K562 (cell line): Measurements from ENCODE around the gene KIF26B. TPM values are rescaled to one million over a fixed set of nuclear protein-coding genes. Genes with fewer than 3 reads are reported as not detected.

Experiments
- ATAC-seq: fragments of 200-7000 bp; cut with Tn5 transposase; 3 replicates; pipeline ENCODE4 v1.9.1; 2020; ENCODE audit warnings: moderate library complexity
- BruUV-seq: library from RNA; stranded (reverse); fragments of 400-500 nt; replicated peaks from 2 replicates; lab custom pipeline; 2021; lab: Mats Ljungman, UMichigan
- CTCF ChIA-PET: fragments of 300-600 bp; formaldehyde crosslinking; extraction: SDS; loops from one replicate; lab custom pipeline; 2021; ENCODE audit warnings: low intra/inter-chr PET ratio; lab: Yijun Ruan, JAX
- POLR2A ChIA-PET: fragments of 300-600, 350-650 bp; sonication (Branson Sonifier 250); formaldehyde crosslinking; extraction: SDS; loops from one replicate; lab custom pipeline; 2021; ENCODE audit warnings: antibody characterized with exemption, inconsistent platforms; lab: Yijun Ruan, JAX
- DNase-seq, 4 experiments: peaks; one replicate each; pipeline versions ENCODE4 v3.0.0 to v3.0.0-alpha.2; 2011 to 2018; ENCODE audit warnings: low spot score in 3 of 4, mixed read lengths in 3 of 4; ENCODE audit errors: extremely low read depth in 1 of 4
- FAIRE-seq: peaks from 2 replicates; lab custom pipeline; 2011; peaks lifted over from hg19 to GRCh38; lab: Jason Lieb, UNC
- H2AFZ ChIP-seq: 2 replicates; pipeline ENCODE4 v1.6.0; 2011; ENCODE audit warnings: low read depth, low read length, control low read depth, inconsistent platforms
- H3K27ac ChIP-seq: fragments of 200-600 bp; 3 replicates; pipeline ENCODE4 v1.8.0; 2011; ENCODE audit warnings: low read depth, mild to moderate bottlenecking, control low read depth, inconsistent platforms, low read length, moderate library complexity, mixed read lengths; ENCODE audit errors: extremely low read depth
- H3K27me3 ChIP-seq, 2 experiments: fragments of 300-600 bp in 1 of 2; 2 replicates in 1 of 2; 3 replicates in 1 of 2; pipeline versions ENCODE4 v1.6.0 to v1.8.0; 2011; ENCODE audit warnings: inconsistent platforms in 2 of 2, low read length in 2 of 2, mild to moderate bottlenecking in 1 of 2, mixed read lengths in 1 of 2, moderate library complexity in 1 of 2; ENCODE audit not compliant: control insufficient read depth in 2 of 2, insufficient read depth in 2 of 2
- H3K36me3 ChIP-seq: fragments of 300-600 bp; 3 replicates; pipeline ENCODE4 v1.8.0; 2011; ENCODE audit warnings: mild to moderate bottlenecking, low read length, inconsistent platforms; ENCODE audit not compliant: control insufficient read depth, insufficient read depth
- H3K4me1 ChIP-seq, 2 experiments: fragments of 200-600 bp in 1 of 2; replicated peaks in 1 of 2; 2 replicates in 1 of 2; 3 replicates in 1 of 2; pipeline versions ENCODE4 v1.5.1 to v1.8.0; 2011; ENCODE audit warnings: inconsistent platforms in 2 of 2, low read length in 2 of 2, mild to moderate bottlenecking in 1 of 2, mixed read lengths in 1 of 2, moderate library complexity in 1 of 2; ENCODE audit not compliant: control insufficient read depth in 2 of 2, insufficient read depth in 2 of 2
- H3K4me2 ChIP-seq: 2 replicates; pipeline ENCODE4 v1.6.1; 2011; ENCODE audit warnings: low read length, control low read depth, inconsistent platforms, mixed read lengths; ENCODE audit not compliant: insufficient read depth
- H3K4me3 ChIP-seq: fragments of 200-600 bp; sonication (generic), shearing (Covaris generic); 2 replicates; pipeline ENCODE4 v1.5.1; 2016; ENCODE audit warnings: control low read depth, inconsistent platforms
- H3K79me2 ChIP-seq: fragments of 200-600 bp; 3 replicates; pipeline ENCODE4 v1.8.0; 2011; ENCODE audit warnings: low read length, inconsistent platforms; ENCODE audit not compliant: control insufficient read depth, insufficient read depth
- H3K9ac ChIP-seq, 2 experiments: 2 replicates each; pipeline versions ENCODE4 v1.6.0 to v1.6.1; 2011; ENCODE audit warnings: low read depth in 2 of 2, low read length in 2 of 2, control low read depth in 1 of 2, inconsistent platforms in 1 of 2, mild to moderate bottlenecking in 1 of 2, mixed read lengths in 1 of 2; ENCODE audit not compliant: insufficient read depth in 1 of 2
- H3K9me1 ChIP-seq: one replicate; pipeline ENCODE4 v1.6.0; 2011; ENCODE audit warnings: inconsistent platforms, mild to moderate bottlenecking, low read length, moderate library complexity; ENCODE audit not compliant: control insufficient read depth, insufficient read depth
- H3K9me3 ChIP-seq: replicated peaks from 2 replicates; pipeline ENCODE4 v1.5.1; 2011; ENCODE audit warnings: low read depth, low read length, inconsistent platforms; ENCODE audit not compliant: control insufficient read depth, insufficient read depth
- H4K20me1 ChIP-seq: replicated peaks from 2 replicates; pipeline ENCODE4 v1.6.1; 2011; ENCODE audit warnings: low read length, inconsistent platforms, mixed read lengths; ENCODE audit not compliant: control insufficient read depth, insufficient read depth
- CREB5 ChIP-seq: fragments of 250-450 bp; sonication (Bioruptor Pico); IDR thresholded peaks from 2 replicates; pipeline ENCODE4 v1.5.0; 2020; ENCODE audit warnings: mild to moderate bottlenecking
- CTBP1 ChIP-seq: fragments of 450-650 bp; IDR thresholded peaks from 2 replicates; pipeline ENCODE4 v1.6.1; 2016; ENCODE audit warnings: borderline replicate concordance
- CTCF ChIP-seq, 3 experiments: IDR thresholded peaks in 2 of 3; conservative IDR thresholded peaks in 1 of 3; 2 replicates each; pipeline ENCODE4 v1.5.1; 2011 to 2012; ENCODE audit warnings: low read length in 3 of 3, mild to moderate bottlenecking in 3 of 3, control low read depth in 2 of 3, improper control_type of control experiment in 1 of 3, inconsistent platforms in 1 of 3, low read depth in 1 of 3, mixed read lengths in 1 of 3, moderate library complexity in 1 of 3; ENCODE audit not compliant: insufficient read depth in 2 of 3
- FOXA1 ChIP-seq: fragments of 450-650 bp; IDR thresholded peaks from 2 replicates; pipeline ENCODE4 v1.6.1; 2016; ENCODE audit warnings: mild to moderate bottlenecking, borderline replicate concordance
- FOXJ2 ChIP-seq: fragments of 200-800 bp; sonication (Bioruptor generic); IDR thresholded peaks from 2 replicates; pipeline ENCODE4 v1.6.1; 2016; ENCODE audit warnings: missing genetic modification characterization, missing compliant biosample characterization
- GATAD2B ChIP-seq: fragments of 450-650 bp; IDR thresholded peaks from 2 replicates; pipeline ENCODE4 v1.6.1; 2017; ENCODE audit warnings: mild to moderate bottlenecking, borderline replicate concordance
- KLF6 ChIP-seq: fragments of 250-450 bp; sonication (Bioruptor Pico); IDR thresholded peaks from 2 replicates; pipeline ENCODE4 v1.4.0; 2020; ENCODE audit warnings: mild to moderate bottlenecking, moderate library complexity, borderline replicate concordance
- MAZ ChIP-seq, 2 experiments: fragments of 450-650 bp in 1 of 2; sonication (generic) in 1 of 2; formaldehyde crosslinking; IDR thresholded peaks in 1 of 2; conservative IDR thresholded peaks in 1 of 2; 2 replicates each; pipeline versions ENCODE4 v1.4.0 to v1.5.0; 2020; ENCODE audit warnings: mild to moderate bottlenecking in 1 of 2, missing genetic modification reagents in 1 of 2
- NCOR1 ChIP-seq: fragments of 450-650 bp; IDR thresholded peaks from 2 replicates; pipeline ENCODE4 v1.6.1; 2016; ENCODE audit warnings: mild to moderate bottlenecking, moderate library complexity
- PTTG1 ChIP-seq: fragments of 450-650 bp; IDR thresholded peaks from 2 replicates; pipeline ENCODE4 v1.6.1; 2016; ENCODE audit warnings: low read depth, mild to moderate bottlenecking, missing genetic modification characterization, missing compliant biosample characterization
- RBM39 ChIP-seq: fragments of 200-400 bp; formaldehyde crosslinking; optimal IDR thresholded peaks from 2 replicates; pipeline ENCODE3; 2018; ENCODE audit warnings: low read depth, low read length
- RNF2 ChIP-seq: sonication (generic); IDR thresholded peaks from 2 replicates; pipeline ENCODE4 v1.6.1; 2016
- RUNX1 ChIP-seq: sonication (generic); IDR thresholded peaks from 2 replicates; pipeline ENCODE4 v1.6.1; 2016; ENCODE audit warnings: antibody characterized with exemption, low read depth
- TCF7 ChIP-seq: sonication (generic); IDR thresholded peaks from 2 replicates; pipeline ENCODE4 v1.6.1; 2016; ENCODE audit warnings: antibody characterized with exemption, borderline replicate concordance
- ZBTB43 ChIP-seq: sonication (generic); formaldehyde crosslinking; IDR thresholded peaks from 2 replicates; pipeline ENCODE4 v1.8.0; 2023; ENCODE audit warnings: mild to moderate bottlenecking, missing genetic modification reagents
- ZFP36 ChIP-seq: fragments of 150-350 bp; IDR thresholded peaks from 2 replicates; pipeline ENCODE4 v1.6.1; 2018; ENCODE audit warnings: low read length, low read depth; ENCODE audit not compliant: partially characterized antibody
- ZNF282 ChIP-seq: sonication (generic); formaldehyde crosslinking; IDR thresholded peaks from 2 replicates; pipeline ENCODE4 v1.8.1; 2023; ENCODE audit warnings: missing genetic modification reagents
- ZNF785 ChIP-seq: fragments of 250-450 bp; sonication (Bioruptor Pico); IDR thresholded peaks from 2 replicates; pipeline ENCODE4 v1.4.0; 2020; ENCODE audit warnings: mild to moderate bottlenecking
- WGBS: fragments of 100-300 bp; shearing (Covaris generic); methylation state at CpG from one replicate; pipeline ENCODE4 v1.1.6; 2016; ENCODE audit warnings: low coverage, mixed read lengths; ENCODE audit not compliant: insufficient coverage; ENCODE audit errors: missing lambda C conversion rate; 5-methylcytosine and 5-hydroxymethylcytosine counted together
- in situ Hi-C: fragments of 300-500 bp; cut with MboI; formaldehyde crosslinking; loops from 4 replicates; pipeline ENCODE4 v1.15.0; 2018; ENCODE audit warnings: inconsistent platforms, mixed read lengths
- intact Hi-C: fragments of 100-400 bp; cut with micrococcal nuclease; formaldehyde crosslinking; loops from 2 replicates; pipeline ENCODE4 v1.14.2; 2022
- polyA plus RNA-seq, 8 experiments: library from polyadenylated mRNA; depleted of rRNA in 4 of 8; stranded (reverse) in 5 of 8; unstranded in 3 of 8; fragments of >200 nt; fragmentation: Nextera tagmentation in 2 of 8; fragmentation: Illumina TruSeq in 1 of 8; extraction: Ambion mirVana in 2 of 8; extraction: Trizol in 1 of 8; gene quantifications; 2 replicates each; pipeline versions ENCODE4 v1.2.1 to v1.2.3, GENCODE V29; 2011 to 2014; ENCODE audit warnings: inconsistent platforms in 1 of 8, missing spikeins in 1 of 8
- total RNA-seq, 7 experiments: library from RNA; depleted of rRNA in 6 of 7; stranded (reverse); fragments of >200 nt in 6 of 7; fragmentation: Illumina TruSeq in 2 of 7; extraction: Trizol in 2 of 7; gene quantifications; 2 replicates each; pipeline versions ENCODE4 v1.2.1 to v1.2.3, GENCODE V29; 2011 to 2021; ENCODE audit warnings: low replicate concordance in 1 of 7

Gene KIF26B
- total and polyA plus RNA-seq, 9 of the 15 experiments (the other 6 are each of a cell fraction or from before 2014, with no cell fraction given): 0.02 to 0.08 (median 0.03) TPM; not detected in 6

GRCh38 chr1:245235156-245235555 is 80.4 kb downstream of the KIF26B start (continued):
- TF ChIP-seq TCF7 (no peak), FOXA1 (no peak), GATAD2B (no peak), ZBTB43 (no peak), RBM39 (no peak)
- TF ChIP-seq, all 486 proteins: peak for 0

GRCh38 chr1:245240648-245241165 is 85.9 kb downstream of the KIF26B start:
- in situ Hi-C loops (no loop called here), intact Hi-C loops (no loop called here)
- no peak overlapping the region for H3K4me2 ChIP-seq
- no peaks in the 10 kb centered on the region for H3K79me2 ChIP-seq
- no peak overlapping the region for H3K27ac ChIP-seq
- ChIA-PET POLR2A (interaction anchor here (0.7 to 1.5 kb wide), 4 partner anchors 9 to 37 kb away, joined by 3 to 4 read pairs (median 3); no protein-coding TSS in a partner anchor), CTCF (no interaction called here)
- H3K4me1 ChIP-seq: peaks cover 0 to 3% of the 10 kb centered on the region in 2 experiments; a peak in 1 of 5 replicates
- H3K9ac ChIP-seq: no peak overlapping the region
- DNase-seq (no peak), FAIRE-seq (no peak), ATAC-seq (peak; percentile 34; the same call in 2 of the 3 replicates)
- peaks cover 54 to 80% of the 10 kb centered on the region in 2 experiments for H3K27me3 ChIP-seq
- H4K20me1 ChIP-seq: peaks cover 3% of the 10 kb centered on the region; the same call in 1 of the 2 replicates
- no peak overlapping the region for H3K4me3 ChIP-seq
- no peaks in the 10 kb centered on the region for H3K9me1 ChIP-seq
- no peak overlapping the region for H2AFZ ChIP-seq
- no peaks in the 10 kb centered on the region for H3K36me3 ChIP-seq
- no peaks in the 10 kb centered on the region for H3K9me3 ChIP-seq
- WGBS: 3% methylated on average over 6 of the region's 6 CpGs
- no TSS peak for BruUV-seq
- TF ChIP-seq ZNF282 (CRISPR knock-in tag) (no peak), RUNX1 (no peak), KLF6 (no peak), NCOR1 (no peak), RNF2 (no peak), FOXJ2 (tag) (no peak), ZNF785 (CRISPR knock-in tag) (no peak), ZFP36 (no peak), CREB5 (no peak), MAZ (CRISPR knock-in tag; conservative IDR thresholded peaks at IDR 0.05 in 1 of 2, IDR thresholded peaks at IDR 0.05 in 1 of 2) (no peak), CTCF (IDR thresholded peaks at IDR 0.05 in 2 of 3, conservative IDR thresholded peaks at IDR 0.05 in 1 of 3; ENCODE audit: insufficient read depth in 2 of 3, low read depth in 1 of 3, low read length in 3 of 3) (no peak), PTTG1 (tag) (no peak), CTBP1 (no peak)
